ENCODE results near the gene NFIA.

Gene NFIA

GRCh38 chr1:61263905-61264824 lies 181.8 kb downstream of the NFIA start:
- TF ChIP-seq, protein P1, sequence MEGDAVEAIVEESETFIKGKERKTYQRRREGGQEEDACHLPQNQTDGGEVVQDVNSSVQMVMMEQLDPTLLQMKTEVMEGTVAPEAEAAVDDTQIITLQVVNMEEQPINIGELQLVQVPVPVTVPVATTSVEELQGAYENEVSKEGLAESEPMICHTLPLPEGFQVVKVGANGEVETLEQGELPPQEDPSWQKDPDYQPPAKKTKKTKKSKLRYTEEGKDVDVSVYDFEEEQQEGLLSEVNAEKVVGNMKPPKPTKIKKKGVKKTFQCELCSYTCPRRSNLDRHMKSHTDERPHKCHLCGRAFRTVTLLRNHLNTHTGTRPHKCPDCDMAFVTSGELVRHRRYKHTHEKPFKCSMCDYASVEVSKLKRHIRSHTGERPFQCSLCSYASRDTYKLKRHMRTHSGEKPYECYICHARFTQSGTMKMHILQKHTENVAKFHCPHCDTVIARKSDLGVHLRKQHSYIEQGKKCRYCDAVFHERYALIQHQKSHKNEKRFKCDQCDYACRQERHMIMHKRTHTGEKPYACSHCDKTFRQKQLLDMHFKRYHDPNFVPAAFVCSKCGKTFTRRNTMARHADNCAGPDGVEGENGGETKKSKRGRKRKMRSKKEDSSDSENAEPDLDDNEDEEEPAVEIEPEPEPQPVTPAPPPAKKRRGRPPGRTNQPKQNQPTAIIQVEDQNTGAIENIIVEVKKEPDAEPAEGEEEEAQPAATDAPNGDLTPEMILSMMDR (IDR thresholded peaks at IDR 0.05; ENCODE audit: control insufficient read depth, insufficient read depth, low read depth, low read length, missing control alignments), result no peak
- no peak overlapping the region for H3K4me3 ChIP-seq (ENCODE audit: control insufficient read depth, low read depth, low read length)
- no peak for DNase-seq (ENCODE audit: low read depth)

DNA sequence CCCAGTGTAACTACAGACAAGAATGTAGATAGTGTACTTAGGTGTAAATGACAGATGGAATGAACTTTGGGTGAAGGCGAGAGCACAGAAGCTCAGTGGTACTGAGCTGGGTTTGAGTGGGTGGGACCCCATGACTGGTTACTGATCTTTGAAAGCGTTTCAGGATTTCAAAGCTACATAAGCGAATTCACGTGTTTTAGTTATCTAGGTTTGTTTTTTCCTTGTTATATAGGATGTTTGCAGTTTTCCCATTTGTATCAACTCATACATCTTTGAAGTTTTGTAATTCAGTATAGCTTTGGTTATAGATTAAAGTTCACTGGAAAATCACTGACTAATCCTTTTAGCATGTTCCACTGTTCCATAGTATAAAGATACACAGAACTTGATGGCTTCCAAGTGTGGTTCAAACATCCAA lies 182.5 kb downstream of the NFIA start:
- no peak for DNase-seq (ENCODE audit: low read depth)
- TF ChIP-seq, protein P1 (IDR thresholded peaks at IDR 0.05; ENCODE audit: control insufficient read depth, insufficient read depth, low read depth, low read length, missing control alignments), result no peak
- no peak overlapping the region for H3K4me3 ChIP-seq (ENCODE audit: control insufficient read depth, low read depth, low read length)

DNA sequence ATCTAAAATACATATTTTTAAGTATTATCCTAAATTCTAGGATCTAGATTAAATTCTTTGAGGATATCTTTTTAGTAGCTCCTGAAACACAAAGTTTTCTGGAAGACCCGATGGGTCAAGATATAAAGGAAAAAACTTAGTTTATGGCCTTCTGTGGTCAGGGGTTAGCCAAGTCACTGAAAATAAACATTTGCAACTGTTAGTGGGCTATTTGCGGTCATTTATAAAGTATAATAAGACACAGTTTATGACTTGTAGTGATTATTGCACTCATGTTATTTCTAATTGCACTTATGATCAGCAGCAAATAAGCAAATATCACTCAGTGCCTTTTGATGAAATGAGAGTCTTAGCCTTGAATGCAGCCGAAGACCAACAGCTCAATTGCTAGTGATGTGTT lies 183.3 kb downstream of the NFIA start:
- no peak overlapping the region for H3K4me3 ChIP-seq (ENCODE audit: control insufficient read depth, low read depth, low read length)
- TF ChIP-seq, protein P1 (IDR thresholded peaks at IDR 0.05; ENCODE audit: control insufficient read depth, insufficient read depth, low read depth, low read length, missing control alignments), result no peak
- no peak for DNase-seq (ENCODE audit: low read depth)

DNA sequence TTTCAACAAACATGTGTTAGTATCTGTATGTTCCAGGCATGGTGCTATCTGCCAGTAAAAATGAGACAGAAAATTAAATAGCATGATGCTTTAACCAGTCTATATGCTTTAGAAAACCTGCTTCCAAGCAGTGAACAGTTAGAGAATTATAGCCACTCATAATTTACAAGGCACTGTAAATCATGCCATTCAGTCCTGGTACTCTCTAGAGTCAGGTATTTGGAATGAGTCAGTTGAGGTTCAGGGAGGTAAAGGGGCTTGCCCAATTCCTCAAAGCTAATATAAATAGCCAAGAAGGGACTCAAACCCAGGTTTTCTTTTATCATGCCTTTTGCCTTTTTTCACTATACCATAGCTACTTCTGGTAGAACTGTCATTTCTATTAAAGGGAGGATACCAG lies 184.4 kb downstream of the NFIA start:
- H3K4me3 ChIP-seq (ENCODE audit: control insufficient read depth, low read depth, low read length), result no peak overlapping the region
- TF ChIP-seq, protein P1 (IDR thresholded peaks at IDR 0.05; ENCODE audit: control insufficient read depth, insufficient read depth, low read depth, low read length, missing control alignments), result no peak
- DNase-seq (ENCODE audit: low read depth), result no peak

GRCh38 chr1:61268546-61269240 lies 186.3 kb downstream of the NFIA start:
- DNase-seq (ENCODE audit: low read depth), result no peak
- H3K4me3 ChIP-seq (ENCODE audit: control insufficient read depth, low read depth, low read length), result no peak overlapping the region
- TF ChIP-seq, protein P1 (IDR thresholded peaks at IDR 0.05; ENCODE audit: control insufficient read depth, insufficient read depth, low read depth, low read length, missing control alignments), result no peak

DNA sequence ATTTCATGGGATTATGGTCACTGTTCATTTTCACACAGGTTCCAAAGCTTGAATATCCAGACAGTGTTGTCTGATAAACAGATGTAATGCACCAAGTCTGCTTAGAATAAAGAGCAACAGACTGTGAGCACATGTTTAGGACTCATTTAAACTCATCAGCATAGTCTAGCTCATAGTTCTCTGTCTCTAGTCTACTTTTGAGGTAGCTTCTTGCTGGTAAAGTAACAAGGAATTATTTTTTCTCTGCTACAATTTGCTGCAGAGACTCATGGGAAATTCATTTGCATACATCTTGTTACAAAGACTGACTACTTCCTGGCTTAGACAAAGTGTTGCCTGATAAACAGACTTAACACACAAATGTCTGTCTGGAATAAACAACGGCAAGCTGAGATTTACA lies 187.2 kb downstream of the NFIA start:
- DNase-seq (ENCODE audit: low read depth), result no peak
- H3K4me3 ChIP-seq (ENCODE audit: control insufficient read depth, low read depth, low read length), result no peak overlapping the region
- TF ChIP-seq, protein P1 (IDR thresholded peaks at IDR 0.05; ENCODE audit: control insufficient read depth, insufficient read depth, low read depth, low read length, missing control alignments), result no peak
